Transverse colon (tissue), 4 donors: Measurements from ENCODE around the gene AMOTL2. TPM values are rescaled to one million over a fixed set of nuclear protein-coding genes. Genes with fewer than 3 reads are reported as not detected.

Source experiments
- DNase-seq: peaks from one replicate; pipeline ENCODE4 v3.0.0-alpha.2; 2019
- H3K27ac ChIP-seq, 4 donors: fragments of 200-600 bp; sonication (generic); 2 replicates each; pipeline ENCODE4 v1.5.1; 2016 to 2018; ENCODE audit warnings: inconsistent platforms in 4 of 4
- H3K27me3 ChIP-seq: fragments of 200-600 bp; sonication (generic); 2 replicates; pipeline ENCODE4 v1.5.1; 2017; ENCODE audit warnings: inconsistent platforms
- H3K36me3 ChIP-seq, 4 donors: fragments of 200-600 bp; sonication (generic); 2 replicates each; pipeline ENCODE4 v1.5.1; 2017 to 2019; ENCODE audit warnings: inconsistent platforms in 4 of 4
- H3K4me1 ChIP-seq, 4 donors: fragments of 200-600 bp; sonication (generic); 2 replicates each; pipeline ENCODE4 v1.5.1; 2017 to 2020; ENCODE audit warnings: inconsistent platforms in 4 of 4
- H3K4me3 ChIP-seq, 4 donors: fragments of 200-600 bp; sonication (generic); 1 replicate in 1 of 4; 2 replicates in 3 of 4; pipeline versions ENCODE4 v1.5.1 to v1.6.1; 2017 to 2019; ENCODE audit warnings: inconsistent platforms in 4 of 4
- H3K9me3 ChIP-seq, 2 donors: fragments of 200-600 bp; sonication (generic); 2 replicates each; pipeline ENCODE4 v1.5.1; 2017 to 2019; ENCODE audit warnings: inconsistent platforms in 2 of 2
- EP300 ChIP-seq: sonication (generic); formaldehyde crosslinking; IDR thresholded peaks from one replicate; pipeline ENCODE4 v1.6.1; 2017; ENCODE audit warnings: antibody characterized with exemption, low read depth
- POLR2A ChIP-seq: fragments of 450-650 bp; IDR thresholded peaks from one replicate; pipeline ENCODE4 v1.6.1; 2016; ENCODE audit warnings: antibody characterized with exemption, mild to moderate bottlenecking, moderate library complexity
- POLR2AphosphoS5 ChIP-seq, 3 donors: sonication (generic); formaldehyde crosslinking; IDR thresholded peaks; one replicate each; pipeline ENCODE4 v1.6.1; 2016; ENCODE audit warnings: antibody characterized with exemption in 3 of 3
- WGBS, 2 donors: methylation state at CpG; one replicate each; pipeline ENCODE4 v1.1.5; 2018; ENCODE audit warnings: low coverage in 1 of 2; 5-methylcytosine and 5-hydroxymethylcytosine counted together
- in situ Hi-C, 4 donors: fragments of 200-750 bp; cut with MboI; loops; one replicate each; pipeline versions ENCODE4 v1.15.0 to v1.15.1; 2017; ENCODE audit warnings: low sequenced_read_pairs in 3 of 4, low pct_ligation_motif_present in 1 of 4, low pct_unique_long_range_greater_than_20kb in 1 of 4
- intact Hi-C: fragments of 100-400 bp; cut with DNase I; formaldehyde crosslinking; loops from one replicate; pipeline ENCODE4 v1.15.1; 2023; ENCODE audit warnings: low total_unique reads
- total RNA-seq, 4 donors: library from RNA; depleted of rRNA; stranded (reverse); fragments of >200 nt; gene quantifications; one replicate each; pipeline ENCODE4 v1.1.0, GENCODE V29; 2016
- TF ChIP-seq, protein P1 (sequence below), 5 experiments: fragments of 200-600 bp in 3 of 5; fragments of 450-650 bp in 2 of 5; sonication (generic) in 3 of 5; IDR thresholded peaks; 1 replicate in 2 of 5; 2 replicates in 3 of 5; pipeline ENCODE4 v1.5.1; 2016 to 2017; ENCODE audit warnings: antibody characterized with exemption in 5 of 5, inconsistent platforms in 3 of 5, mild to moderate bottlenecking in 2 of 5, moderate library complexity in 1 of 5

The AMOTL2 gene
- total RNA-seq, 4 donors from 2014 or later: 14.5 to 50.9 (median 23.8) TPM

DNA sequence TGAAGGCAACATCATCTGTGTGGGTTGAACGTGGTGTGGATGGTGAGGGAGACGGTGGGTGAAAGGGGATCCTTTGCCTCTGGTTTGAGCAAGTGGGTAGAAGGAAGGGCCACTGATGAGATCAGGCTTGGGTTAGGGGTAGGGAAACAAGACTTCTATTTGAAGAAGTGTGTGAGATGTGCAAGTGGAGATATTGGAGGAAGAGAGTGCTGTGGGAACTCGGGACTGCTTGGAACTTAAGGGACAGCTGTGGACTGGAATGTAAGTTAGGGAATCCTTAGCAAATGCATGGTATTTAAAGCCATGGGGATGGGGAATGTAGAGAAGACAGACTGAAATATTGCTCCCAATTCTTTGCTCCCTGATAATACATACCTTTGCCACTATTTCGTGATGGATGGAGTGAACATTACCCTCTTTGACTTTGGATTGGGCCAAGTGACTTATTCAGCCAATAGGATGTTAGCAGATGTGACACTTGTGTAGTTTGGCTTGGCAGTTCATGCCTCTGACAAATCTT lies 30.2 kb upstream of the AMOTL2 start:
- peaks cover 6 to 13% (median 11%) of the 10 kb centered on the region in 4 donors for H3K4me1 ChIP-seq
- in situ Hi-C loops (no loop called here), intact Hi-C loops (no loop called here)
- H3K4me3 ChIP-seq: no peak overlapping the region
- H3K27ac ChIP-seq: no peak overlapping the region
- peaks cover 4 to 5% of the 10 kb centered on the region in 2 donors for H3K9me3 ChIP-seq
- DNase-seq: no peak
- H3K36me3 ChIP-seq: no peaks in the 10 kb centered on the region
- 66 to 85% methylated on average over 4 of the region's 4 CpGs for WGBS, 2 donors
- TF ChIP-seq EP300: no peak
- TF ChIP-seq, protein P1, sequence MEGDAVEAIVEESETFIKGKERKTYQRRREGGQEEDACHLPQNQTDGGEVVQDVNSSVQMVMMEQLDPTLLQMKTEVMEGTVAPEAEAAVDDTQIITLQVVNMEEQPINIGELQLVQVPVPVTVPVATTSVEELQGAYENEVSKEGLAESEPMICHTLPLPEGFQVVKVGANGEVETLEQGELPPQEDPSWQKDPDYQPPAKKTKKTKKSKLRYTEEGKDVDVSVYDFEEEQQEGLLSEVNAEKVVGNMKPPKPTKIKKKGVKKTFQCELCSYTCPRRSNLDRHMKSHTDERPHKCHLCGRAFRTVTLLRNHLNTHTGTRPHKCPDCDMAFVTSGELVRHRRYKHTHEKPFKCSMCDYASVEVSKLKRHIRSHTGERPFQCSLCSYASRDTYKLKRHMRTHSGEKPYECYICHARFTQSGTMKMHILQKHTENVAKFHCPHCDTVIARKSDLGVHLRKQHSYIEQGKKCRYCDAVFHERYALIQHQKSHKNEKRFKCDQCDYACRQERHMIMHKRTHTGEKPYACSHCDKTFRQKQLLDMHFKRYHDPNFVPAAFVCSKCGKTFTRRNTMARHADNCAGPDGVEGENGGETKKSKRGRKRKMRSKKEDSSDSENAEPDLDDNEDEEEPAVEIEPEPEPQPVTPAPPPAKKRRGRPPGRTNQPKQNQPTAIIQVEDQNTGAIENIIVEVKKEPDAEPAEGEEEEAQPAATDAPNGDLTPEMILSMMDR (IDR thresholded peaks at IDR 0.05): no peak
- no peak for TF ChIP-seq POLR2AphosphoS5 (IDR thresholded peaks at IDR 0.05)
- no peak for TF ChIP-seq POLR2A
- peaks cover 52% of the 10 kb centered on the region for H3K27me3 ChIP-seq

DNA sequence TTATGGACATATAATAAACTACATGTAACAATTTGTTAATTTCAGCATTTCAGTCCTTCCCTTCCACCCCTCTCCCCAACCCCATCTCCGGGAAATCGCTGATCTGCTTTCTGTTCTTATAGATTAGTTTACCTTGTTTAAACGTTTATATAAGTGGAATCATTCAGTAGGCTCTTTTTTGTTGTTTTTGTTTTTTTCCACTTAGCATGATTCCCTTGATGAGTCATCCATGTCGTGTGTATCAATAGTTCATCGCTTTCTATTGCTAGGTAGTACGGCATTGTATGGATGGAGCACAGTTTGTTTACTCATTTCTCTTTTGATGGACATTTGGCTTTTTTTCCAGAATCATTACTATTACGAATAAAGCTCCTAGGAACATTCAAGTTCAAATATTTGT lies 23.5 kb upstream of the AMOTL2 start:
- no peak for TF ChIP-seq POLR2A
- TF ChIP-seq, protein P1 (IDR thresholded peaks at IDR 0.05): no peak
- TF ChIP-seq POLR2AphosphoS5 (IDR thresholded peaks at IDR 0.05): no peak
- no peak for TF ChIP-seq EP300
- intact Hi-C loops (loop anchor here (5.0 kb wide), 1 partner anchor 50 kb away; no protein-coding TSS in a partner anchor), in situ Hi-C loops (no loop called here)
- 82% methylated on average over 7 of the region's 7 CpGs for WGBS, 2 donors
- Histone ChIP-seq H3K36me3 (no peaks in the 10 kb centered on the region), H3K27ac (no peak overlapping the region), H3K4me1 (no peaks in the 10 kb centered on the region), H3K27me3 (peaks cover 13% of the 10 kb centered on the region), H3K4me3 (no peak overlapping the region), H3K9me3 (peaks cover 4 to 5% of the 10 kb centered on the region in 2 donors)
- no peak for DNase-seq

DNA sequence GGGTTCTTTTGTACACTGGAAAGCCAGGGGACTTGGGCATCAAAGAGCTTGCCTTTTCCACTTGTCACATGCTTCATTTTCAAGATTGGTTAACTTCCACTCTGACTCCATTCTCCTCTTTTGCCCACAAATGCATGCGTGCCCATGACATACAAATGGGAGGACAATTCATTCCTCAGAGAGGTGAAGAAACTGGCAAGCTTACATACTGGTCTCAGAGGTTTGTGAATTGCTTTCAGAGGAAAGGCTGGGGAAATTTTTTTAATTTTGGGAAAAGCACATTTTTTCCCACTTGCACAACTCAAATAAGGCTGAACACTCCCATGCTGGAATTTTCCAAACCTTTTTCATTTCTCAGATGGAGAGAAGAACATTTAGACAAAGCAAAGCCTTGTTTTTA lies 20.9 kb upstream of the AMOTL2 start:
- H3K4me3 ChIP-seq: no peak overlapping the region
- H3K9me3 ChIP-seq: no peaks in the 10 kb centered on the region
- no peak for DNase-seq
- TF ChIP-seq POLR2A (no peak), POLR2AphosphoS5 (IDR thresholded peaks at IDR 0.05) (no peak), EP300 (no peak)
- H3K27me3 ChIP-seq: peaks cover 6% of the 10 kb centered on the region
- intact Hi-C loops: loop anchor here (5.0 kb wide), 1 partner anchor 52 kb away; no protein-coding TSS in a partner anchor
- in situ Hi-C loops: no loop called here
- WGBS, 2 donors: 93% methylated on average over 1 of the region's 1 CpG; no CpG with 5 or more reads in 1 of the 2 donors
- H3K27ac ChIP-seq: no peak overlapping the region
- H3K4me1 ChIP-seq: no peaks in the 10 kb centered on the region
- H3K36me3 ChIP-seq: no peaks in the 10 kb centered on the region

DNA sequence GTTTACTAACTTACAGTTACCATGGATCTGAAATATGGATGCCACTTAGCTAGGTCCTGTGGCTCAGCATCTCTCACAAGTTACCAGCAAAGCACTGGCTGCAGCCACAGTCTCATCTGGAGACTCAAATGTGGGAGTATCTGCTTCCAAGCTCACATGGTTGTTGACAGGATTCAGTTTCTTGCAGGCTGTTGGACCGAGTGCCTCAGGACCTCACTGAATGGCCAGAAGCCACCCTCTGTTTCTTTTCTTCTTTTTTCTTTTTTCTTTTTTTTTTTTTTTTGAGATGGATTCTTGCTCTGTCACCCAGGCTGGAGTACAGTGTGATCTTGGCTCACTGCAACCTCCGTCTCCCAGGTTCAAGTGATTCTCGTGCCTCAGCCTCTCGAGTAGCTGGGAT lies 20.1 kb upstream of the AMOTL2 start:
- TF ChIP-seq EP300 (no peak), POLR2A (no peak), POLR2AphosphoS5 (IDR thresholded peaks at IDR 0.05) (no peak)
- TF ChIP-seq, protein P1 (IDR thresholded peaks at IDR 0.05): no peak
- Histone ChIP-seq H3K27me3 (peaks cover 4% of the 10 kb centered on the region), H3K27ac (no peak overlapping the region), H3K9me3 (no peaks in the 10 kb centered on the region), H3K4me1 (peaks cover 0 to 1% (median 0%) of the 10 kb centered on the region in 4 donors), H3K4me3 (no peak overlapping the region), H3K36me3 (no peaks in the 10 kb centered on the region)
- 84 to 93% methylated on average over 4 of the region's 4 CpGs for whole genome bisulfite sequencing, 2 donors
- DNase-seq: no peak
- in situ Hi-C loops: no loop called here
- intact Hi-C loops: no loop called here

DNA sequence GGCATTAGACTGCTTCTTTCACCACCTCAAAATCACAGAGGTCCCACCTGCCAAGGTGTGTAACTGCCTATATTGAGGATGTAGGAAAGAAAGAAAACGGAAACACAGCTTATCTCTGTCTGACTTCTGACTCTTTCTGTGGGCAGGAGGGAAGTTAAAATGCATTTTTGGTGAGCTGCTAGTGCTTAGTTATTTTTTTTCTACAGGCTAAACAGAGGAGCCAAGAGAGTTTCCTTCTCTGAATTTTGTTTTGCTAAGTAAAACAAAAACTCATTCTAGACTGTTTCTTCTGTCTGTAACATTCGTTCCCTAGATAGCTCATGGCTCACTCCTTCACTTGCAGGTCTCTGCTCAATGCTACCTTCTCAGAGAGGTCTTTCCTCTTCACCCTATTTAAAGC lies 18.8 kb upstream of the AMOTL2 start:
- TF ChIP-seq EP300 (no peak), POLR2A (no peak), POLR2AphosphoS5 (IDR thresholded peaks at IDR 0.05) (no peak)
- TF ChIP-seq, protein P1 (IDR thresholded peaks at IDR 0.05): no peak
- Histone ChIP-seq H3K9me3 (no peaks in the 10 kb centered on the region), H3K4me3 (no peak overlapping the region), H3K36me3 (no peaks in the 10 kb centered on the region), H3K27ac (peak overlapping the region in 1 of 4 donors; percentile 28), H3K4me1 (peaks cover 0 to 8% (median 0%) of the 10 kb centered on the region in 4 donors), H3K27me3 (no peaks in the 10 kb centered on the region)
- WGBS, 2 donors: 51 to 56% methylated on average over 2 of the region's 2 CpGs
- DNase-seq: no peak
- intact Hi-C loops: no loop called here
- in situ Hi-C loops: no loop called here
